Activated T-cell treated with anti-CD3 and anti-CD28 coated beads, Interleukin-2, amount 50 U/mL, for 72 hours (primary cell): ENCODE results near the gene SPDL1. TPM values are rescaled to one million over a fixed set of nuclear protein-coding genes. Genes with fewer than 3 reads are reported as not detected.

Source experiments
- ATAC-seq, 2 donors: fragments of 150-1000 bp; cut with Tn5 transposase; replicated peaks in 1 of 2; 2 replicates each; pipeline ENCODE4 v1.10.0; 2021; ENCODE audit warnings: moderate library complexity in 2 of 2, mild to moderate bottlenecking in 1 of 2
- DNase-seq, 2 donors: peaks; one replicate each; pipeline ENCODE4 v3.0.0; 2021 to 2022; ENCODE audit warnings: mixed read lengths in 1 of 2
- H3K27ac Mint-ChIP-seq: one replicate; pipeline ENCODE4 v1.8.0; 2022; ENCODE audit warnings: mild to moderate bottlenecking, moderate library complexity, mixed read lengths
- H3K27me3 Mint-ChIP-seq: one replicate; pipeline ENCODE4 v1.8.0; 2022; ENCODE audit warnings: low read depth, mixed read lengths
- H3K36me3 Mint-ChIP-seq, 2 donors: one replicate each; pipeline ENCODE4 v1.8.0; 2022; ENCODE audit warnings: mixed read lengths in 2 of 2, mild to moderate bottlenecking in 1 of 2; ENCODE audit not compliant: insufficient read depth in 2 of 2
- H3K4me1 Mint-ChIP-seq: one replicate; pipeline ENCODE4 v1.8.0; 2022; ENCODE audit warnings: low read depth, mixed read lengths
- H3K4me3 Mint-ChIP-seq, 2 donors: one replicate each; pipeline ENCODE4 v1.8.0; 2022; ENCODE audit warnings: mild to moderate bottlenecking in 2 of 2, mixed read lengths in 2 of 2, moderate library complexity in 2 of 2
- H3K9me3 Mint-ChIP-seq, 2 donors: one replicate each; pipeline ENCODE4 v1.8.0; 2022; ENCODE audit warnings: mixed read lengths in 2 of 2
- total RNA-seq, 2 donors: library from RNA; stranded (reverse); gene quantifications; one replicate each; pipeline ENCODE4 v1.2.3, GENCODE V29; 2022

SPDL1 gene
- total RNA-seq, 2 donors from 2014 or later: 28.7 to 50.6 TPM

- Mint-ChIP-seq H3K4me3 (no peak overlapping the region), H3K27me3 (peaks cover 63% of the 10 kb centered on the region), H3K27ac (no peak overlapping the region), H3K4me1 (peaks cover 10% of the 10 kb centered on the region), H3K9me3 (peaks cover 0 to 2% of the 10 kb centered on the region in 2 donors), H3K36me3 (no peaks in the 10 kb centered on the region)
- DNase-seq (no peak), ATAC-seq (peak; percentile 46 to 62)
Observed at GRCh38 chr5:169551146-169551545, 32.4 kb upstream of the SPDL1 start.

- no peak overlapping the region for H3K4me3 Mint-ChIP-seq
- H3K4me1 Mint-ChIP-seq: peaks cover 6% of the 10 kb centered on the region
- peaks cover 0 to 2% of the 10 kb centered on the region in 2 donors for H3K9me3 Mint-ChIP-seq
- no peak overlapping the region for H3K27ac Mint-ChIP-seq
- DNase-seq: no peak
- ATAC-seq: no peak
- peaks cover 69% of the 10 kb centered on the region for H3K27me3 Mint-ChIP-seq
- H3K36me3 Mint-ChIP-seq: no peaks in the 10 kb centered on the region
Observed at GRCh38 chr5:169551696-169552095, 31.9 kb upstream of the SPDL1 start.

- Mint-ChIP-seq H3K27ac (no peak overlapping the region), H3K4me1 (no peaks in the 10 kb centered on the region), H3K36me3 (no peaks in the 10 kb centered on the region), H3K4me3 (no peak overlapping the region), H3K27me3 (peaks cover 46% of the 10 kb centered on the region), H3K9me3 (peaks cover 2 to 4% of the 10 kb centered on the region in 2 donors)
- ATAC-seq: peak in 1 of 2 donors; percentile 35
- no peak for DNase-seq
Observed at GRCh38 chr5:169554251-169554650, 29.3 kb upstream of the SPDL1 start.

- no peak for ATAC-seq
- peaks cover 45% of the 10 kb centered on the region for H3K27me3 Mint-ChIP-seq
Observed at GRCh38 chr5:169557838-169558237, 25.7 kb upstream of the SPDL1 start.

GRCh38 chr5:169561893-169562292 lies 21.7 kb upstream of the SPDL1 start:
- no peak overlapping the region for H3K4me3 Mint-ChIP-seq

More at GRCh38 chr5:169557838-169558237, 25.7 kb upstream of the SPDL1 start:
- Mint-ChIP-seq H3K9me3 (peaks cover 2 to 4% of the 10 kb centered on the region in 2 donors), H3K4me3 (no peak overlapping the region), H3K36me3 (no peaks in the 10 kb centered on the region), H3K27ac (no peak overlapping the region), H3K4me1 (no peaks in the 10 kb centered on the region)
- no peak for DNase-seq

GRCh38 chr5:169563369-169563768 lies 20.2 kb upstream of the SPDL1 start:
- ATAC-seq: no peak
- no peaks in the 10 kb centered on the region for H3K4me1 Mint-ChIP-seq
- peaks cover under 1% of the 10 kb centered on the region in 2 donors for H3K9me3 Mint-ChIP-seq
- no peak overlapping the region for H3K27ac Mint-ChIP-seq
- no peaks in the 10 kb centered on the region for H3K36me3 Mint-ChIP-seq
- H3K27me3 Mint-ChIP-seq: peaks cover 65% of the 10 kb centered on the region
- H3K4me3 Mint-ChIP-seq: no peak overlapping the region
- DNase-seq: no peak

More at GRCh38 chr5:169561893-169562292, 21.7 kb upstream of the SPDL1 start:
- ATAC-seq: no peak
- Mint-ChIP-seq H3K27me3 (peaks cover 54% of the 10 kb centered on the region), H3K4me1 (no peaks in the 10 kb centered on the region), H3K27ac (no peak overlapping the region), H3K36me3 (no peaks in the 10 kb centered on the region), H3K9me3 (peaks cover 2% of the 10 kb centered on the region in 2 donors)
- DNase-seq: no peak

- Mint-ChIP-seq H3K36me3 (no peaks in the 10 kb centered on the region), H3K27me3 (peaks cover 63% of the 10 kb centered on the region), H3K27ac (no peak overlapping the region), H3K9me3 (no peaks in the 10 kb centered on the region), H3K4me3 (no peak overlapping the region), H3K4me1 (no peaks in the 10 kb centered on the region)
- DNase-seq (no peak), ATAC-seq (no peak)
Observed at GRCh38 chr5:169566202-169566601, 17.4 kb upstream of the SPDL1 start.

- H3K27me3 Mint-ChIP-seq: peaks cover 59% of the 10 kb centered on the region
- H3K9me3 Mint-ChIP-seq: no peaks in the 10 kb centered on the region
- ATAC-seq (no peak), DNase-seq (no peak)
- H3K4me1 Mint-ChIP-seq: no peaks in the 10 kb centered on the region
- H3K36me3 Mint-ChIP-seq: no peaks in the 10 kb centered on the region
- H3K27ac Mint-ChIP-seq: no peak overlapping the region
- H3K4me3 Mint-ChIP-seq: no peak overlapping the region
Observed at GRCh38 chr5:169567079-169567478, 16.5 kb upstream of the SPDL1 start.

GRCh38 chr5:169569513-169569912 lies 14.1 kb upstream of the SPDL1 start:
- DNase-seq (no peak), ATAC-seq (peak in 1 of 2 donors; percentile 67)
- Mint-ChIP-seq H3K36me3 (no peaks in the 10 kb centered on the region), H3K27me3 (peaks cover 46% of the 10 kb centered on the region), H3K27ac (no peak overlapping the region), H3K4me1 (no peaks in the 10 kb centered on the region), H3K9me3 (no peaks in the 10 kb centered on the region), H3K4me3 (no peak overlapping the region)

GRCh38 chr5:169571355-169571754 lies 12.2 kb upstream of the SPDL1 start:
- Mint-ChIP-seq H3K4me1 (no peaks in the 10 kb centered on the region), H3K36me3 (no peaks in the 10 kb centered on the region), H3K27me3 (peaks cover 55% of the 10 kb centered on the region), H3K27ac (no peak overlapping the region), H3K4me3 (no peak overlapping the region), H3K9me3 (no peaks in the 10 kb centered on the region)
- DNase-seq (no peak), ATAC-seq (no peak)

- ATAC-seq: no peak
- DNase-seq: no peak
- H3K4me1 Mint-ChIP-seq: no peaks in the 10 kb centered on the region
- H3K4me3 Mint-ChIP-seq: no peak overlapping the region
- no peaks in the 10 kb centered on the region for H3K9me3 Mint-ChIP-seq
- H3K27ac Mint-ChIP-seq: no peak overlapping the region
- H3K27me3 Mint-ChIP-seq: peaks cover 50% of the 10 kb centered on the region
- H3K36me3 Mint-ChIP-seq: no peaks in the 10 kb centered on the region
Observed at GRCh38 chr5:169574134-169574646, 9.4 kb upstream of the SPDL1 start.

GRCh38 chr5:169576181-169576598 lies 7.4 kb upstream of the SPDL1 start:
- ATAC-seq: peak in 1 of 2 donors; percentile 73
- H3K36me3 Mint-ChIP-seq: no peaks in the 10 kb centered on the region
- no peaks in the 10 kb centered on the region for H3K9me3 Mint-ChIP-seq
- DNase-seq: no peak
- H3K4me1 Mint-ChIP-seq: peaks cover 5% of the 10 kb centered on the region
- peaks cover 36% of the 10 kb centered on the region for H3K27me3 Mint-ChIP-seq
- H3K27ac Mint-ChIP-seq: no peak overlapping the region
- H3K4me3 Mint-ChIP-seq: no peak overlapping the region

- H3K27me3 Mint-ChIP-seq: peaks cover 36% of the 10 kb centered on the region
- DNase-seq (peak in 1 of 2 donors; percentile 4), ATAC-seq (no peak)
- no peaks in the 10 kb centered on the region for H3K9me3 Mint-ChIP-seq
- no peak overlapping the region for H3K4me3 Mint-ChIP-seq
- H3K36me3 Mint-ChIP-seq: no peaks in the 10 kb centered on the region
- peaks cover 22% of the 10 kb centered on the region for H3K4me1 Mint-ChIP-seq
- H3K27ac Mint-ChIP-seq: no peak overlapping the region
Observed at GRCh38 chr5:169577951-169578350, 5.6 kb upstream of the SPDL1 start.

GRCh38 chr5:169580964-169581363 lies 2.6 kb upstream of the SPDL1 start:
- no peak for ATAC-seq
- no peaks in the 10 kb centered on the region for H3K9me3 Mint-ChIP-seq
- peaks cover 39% of the 10 kb centered on the region for H3K4me1 Mint-ChIP-seq
- H3K27ac Mint-ChIP-seq: no peak overlapping the region
- no peaks in the 10 kb centered on the region for H3K36me3 Mint-ChIP-seq
- DNase-seq: no peak
- no peak overlapping the region for H3K4me3 Mint-ChIP-seq
- peaks cover 16% of the 10 kb centered on the region for H3K27me3 Mint-ChIP-seq
